Suprapubic skin (tissue), 4 donors: ENCODE data around the gene SLC6A12.

Experiments used
- POLR2A ChIP-seq, 2 donors: fragments of 450-650 bp; IDR thresholded peaks; one replicate each; pipeline ENCODE4 v1.6.1; 2017; ENCODE audit warnings: antibody characterized with exemption in 2 of 2, mild to moderate bottlenecking in 2 of 2, moderate library complexity in 2 of 2
- POLR2AphosphoS5 ChIP-seq, 3 donors: sonication (generic); formaldehyde crosslinking; IDR thresholded peaks; one replicate each; pipeline ENCODE4 v1.6.1; 2017; ENCODE audit warnings: antibody characterized with exemption in 3 of 3
- TF ChIP-seq, protein P1 (sequence below), 2 donors: fragments of 200-600 bp in 1 of 2; fragments of 450-650 bp in 1 of 2; sonication (generic) in 1 of 2; IDR thresholded peaks; one replicate each; pipeline ENCODE4 v1.5.1; 2016 to 2019; ENCODE audit warnings: antibody characterized with exemption in 2 of 2, mild to moderate bottlenecking in 1 of 2, moderate library complexity in 1 of 2

DNA sequence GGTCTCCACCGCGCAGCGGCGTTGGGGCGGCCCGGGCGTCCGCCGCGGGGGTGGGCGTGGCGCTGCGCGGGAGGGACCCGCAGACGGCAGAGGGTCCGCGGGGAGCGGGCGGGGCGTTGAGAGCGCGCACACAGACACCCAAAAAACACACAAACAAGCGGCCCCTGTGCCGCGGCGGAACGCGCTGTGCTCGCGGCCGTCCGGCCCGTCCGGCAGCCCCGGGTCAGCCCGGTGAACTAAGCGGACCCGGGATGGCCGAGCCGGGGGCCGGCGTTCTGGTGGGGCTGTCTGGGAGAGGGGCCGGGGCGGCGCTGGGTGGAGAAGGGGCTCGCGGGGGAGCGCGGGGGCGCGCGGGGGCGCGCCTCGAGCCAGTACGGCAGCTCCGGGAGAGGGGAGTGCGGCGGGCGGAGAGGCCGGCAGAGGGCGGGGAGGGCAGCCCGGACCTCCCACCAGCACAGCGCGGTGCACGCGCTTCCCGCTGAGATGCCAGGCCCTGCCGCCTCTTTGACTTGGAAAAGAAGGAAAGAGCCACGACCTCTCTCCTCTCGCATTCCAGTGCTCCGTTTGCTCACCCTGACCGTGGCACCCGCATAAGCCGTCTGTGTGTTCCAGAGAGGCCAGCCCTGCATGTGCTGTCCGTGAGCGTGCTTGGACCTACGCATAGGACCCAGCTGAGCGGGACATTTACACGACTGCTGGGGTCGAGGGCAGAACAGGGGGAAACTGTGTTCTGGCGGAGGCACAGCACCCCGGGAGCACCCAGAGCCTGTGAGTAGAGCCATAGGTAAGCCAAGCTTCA is 10.3 kb downstream of the SLC6A12 start:
- TF ChIP-seq, protein P1, sequence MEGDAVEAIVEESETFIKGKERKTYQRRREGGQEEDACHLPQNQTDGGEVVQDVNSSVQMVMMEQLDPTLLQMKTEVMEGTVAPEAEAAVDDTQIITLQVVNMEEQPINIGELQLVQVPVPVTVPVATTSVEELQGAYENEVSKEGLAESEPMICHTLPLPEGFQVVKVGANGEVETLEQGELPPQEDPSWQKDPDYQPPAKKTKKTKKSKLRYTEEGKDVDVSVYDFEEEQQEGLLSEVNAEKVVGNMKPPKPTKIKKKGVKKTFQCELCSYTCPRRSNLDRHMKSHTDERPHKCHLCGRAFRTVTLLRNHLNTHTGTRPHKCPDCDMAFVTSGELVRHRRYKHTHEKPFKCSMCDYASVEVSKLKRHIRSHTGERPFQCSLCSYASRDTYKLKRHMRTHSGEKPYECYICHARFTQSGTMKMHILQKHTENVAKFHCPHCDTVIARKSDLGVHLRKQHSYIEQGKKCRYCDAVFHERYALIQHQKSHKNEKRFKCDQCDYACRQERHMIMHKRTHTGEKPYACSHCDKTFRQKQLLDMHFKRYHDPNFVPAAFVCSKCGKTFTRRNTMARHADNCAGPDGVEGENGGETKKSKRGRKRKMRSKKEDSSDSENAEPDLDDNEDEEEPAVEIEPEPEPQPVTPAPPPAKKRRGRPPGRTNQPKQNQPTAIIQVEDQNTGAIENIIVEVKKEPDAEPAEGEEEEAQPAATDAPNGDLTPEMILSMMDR (IDR thresholded peaks at IDR 0.05), result peak in 1 of 2 donors; percentile 12
- TF ChIP-seq POLR2AphosphoS5 (IDR thresholded peaks at IDR 0.05) (no peak), POLR2A (IDR thresholded peaks at IDR 0.05) (no peak)
